Activated B cell treated with CpG ODN at 0.5 μM for 24 hours (primary cell): ENCODE measurements around the gene ADPRHL1. TPM values are rescaled to one million over a fixed set of nuclear protein-coding genes. Genes with fewer than 3 reads are reported as not detected.

Experiments used
- ATAC-seq: fragments of 200-7000 bp; cut with Tn5 transposase; one replicate; pipeline ENCODE4 v1.10.0; 2021; ENCODE audit warnings: low read depth, mild to moderate bottlenecking, moderate library complexity
- CTCF ChIA-PET: fragments of 350-600 bp; sonication (Branson Sonifier 250); formaldehyde crosslinking; loops from one replicate; lab custom pipeline; 2021; ENCODE audit warnings: antibody characterized with exemption; lab: Charles Lee
- POLR2A ChIA-PET: fragments of 350-600 bp; sonication (Branson Sonifier 250); formaldehyde crosslinking; loops from one replicate; lab custom pipeline; 2021; ENCODE audit warnings: antibody characterized with exemption; lab: Charles Lee
- DNase-seq: peaks from one replicate; pipeline ENCODE4 v3.0.0; 2022
- H3K27ac Mint-ChIP-seq: one replicate; pipeline ENCODE4 v1.8.0; 2020; ENCODE audit warnings: mixed read lengths
- H3K27me3 Mint-ChIP-seq: one replicate; pipeline ENCODE4 v1.8.0; 2021; ENCODE audit warnings: mixed read lengths
- H3K36me3 Mint-ChIP-seq: one replicate; pipeline ENCODE4 v1.8.0; 2021; ENCODE audit warnings: low read depth, mixed read lengths
- H3K4me1 Mint-ChIP-seq: one replicate; pipeline ENCODE4 v1.8.0; 2021; ENCODE audit warnings: mixed read lengths
- H3K4me3 Mint-ChIP-seq: one replicate; pipeline ENCODE4 v1.8.0; 2020; ENCODE audit warnings: mild to moderate bottlenecking, mixed read lengths
- H3K9me3 Mint-ChIP-seq: one replicate; pipeline ENCODE4 v1.8.0; 2020; ENCODE audit warnings: mixed read lengths
- intact Hi-C: fragments of 100-400 bp; cut with micrococcal nuclease; formaldehyde crosslinking; loops from one replicate; pipeline ENCODE4 v1.15.1; 2024
- total RNA-seq: library from RNA; stranded (reverse); gene quantifications from 2 replicates; pipeline ENCODE4 v1.2.3, GENCODE V29; 2022
- TF ChIP-seq, protein P1 (sequence below): fragments of 200-600 bp; IDR thresholded peaks from one replicate; pipeline ENCODE4 v1.8.0; 2022; ENCODE audit warnings: antibody characterized with exemption, mild to moderate bottlenecking

ADPRHL1 gene
- total RNA-seq, 1 donor from 2014 or later: 0.84 TPM

- peaks cover 19% of the 10 kb centered on the region for H3K4me1 Mint-ChIP-seq
- ATAC-seq: no peak
- intact Hi-C loops: no loop called here
- CTCF ChIA-PET: no interaction called here
- H3K36me3 Mint-ChIP-seq: peaks cover 69% of the 10 kb centered on the region
- TF ChIP-seq, protein P1, sequence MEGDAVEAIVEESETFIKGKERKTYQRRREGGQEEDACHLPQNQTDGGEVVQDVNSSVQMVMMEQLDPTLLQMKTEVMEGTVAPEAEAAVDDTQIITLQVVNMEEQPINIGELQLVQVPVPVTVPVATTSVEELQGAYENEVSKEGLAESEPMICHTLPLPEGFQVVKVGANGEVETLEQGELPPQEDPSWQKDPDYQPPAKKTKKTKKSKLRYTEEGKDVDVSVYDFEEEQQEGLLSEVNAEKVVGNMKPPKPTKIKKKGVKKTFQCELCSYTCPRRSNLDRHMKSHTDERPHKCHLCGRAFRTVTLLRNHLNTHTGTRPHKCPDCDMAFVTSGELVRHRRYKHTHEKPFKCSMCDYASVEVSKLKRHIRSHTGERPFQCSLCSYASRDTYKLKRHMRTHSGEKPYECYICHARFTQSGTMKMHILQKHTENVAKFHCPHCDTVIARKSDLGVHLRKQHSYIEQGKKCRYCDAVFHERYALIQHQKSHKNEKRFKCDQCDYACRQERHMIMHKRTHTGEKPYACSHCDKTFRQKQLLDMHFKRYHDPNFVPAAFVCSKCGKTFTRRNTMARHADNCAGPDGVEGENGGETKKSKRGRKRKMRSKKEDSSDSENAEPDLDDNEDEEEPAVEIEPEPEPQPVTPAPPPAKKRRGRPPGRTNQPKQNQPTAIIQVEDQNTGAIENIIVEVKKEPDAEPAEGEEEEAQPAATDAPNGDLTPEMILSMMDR: no peak
- H3K9me3 Mint-ChIP-seq: no peaks in the 10 kb centered on the region
- no peak overlapping the region for H3K27ac Mint-ChIP-seq
- no peaks in the 10 kb centered on the region for H3K27me3 Mint-ChIP-seq
- no peak overlapping the region for H3K4me3 Mint-ChIP-seq
- POLR2A ChIA-PET: no interaction called here
- DNase-seq: no peak
Observed at GRCh38 chr13:113497217-113497616, 43.9 kb upstream of the ADPRHL1 start.

DNA sequence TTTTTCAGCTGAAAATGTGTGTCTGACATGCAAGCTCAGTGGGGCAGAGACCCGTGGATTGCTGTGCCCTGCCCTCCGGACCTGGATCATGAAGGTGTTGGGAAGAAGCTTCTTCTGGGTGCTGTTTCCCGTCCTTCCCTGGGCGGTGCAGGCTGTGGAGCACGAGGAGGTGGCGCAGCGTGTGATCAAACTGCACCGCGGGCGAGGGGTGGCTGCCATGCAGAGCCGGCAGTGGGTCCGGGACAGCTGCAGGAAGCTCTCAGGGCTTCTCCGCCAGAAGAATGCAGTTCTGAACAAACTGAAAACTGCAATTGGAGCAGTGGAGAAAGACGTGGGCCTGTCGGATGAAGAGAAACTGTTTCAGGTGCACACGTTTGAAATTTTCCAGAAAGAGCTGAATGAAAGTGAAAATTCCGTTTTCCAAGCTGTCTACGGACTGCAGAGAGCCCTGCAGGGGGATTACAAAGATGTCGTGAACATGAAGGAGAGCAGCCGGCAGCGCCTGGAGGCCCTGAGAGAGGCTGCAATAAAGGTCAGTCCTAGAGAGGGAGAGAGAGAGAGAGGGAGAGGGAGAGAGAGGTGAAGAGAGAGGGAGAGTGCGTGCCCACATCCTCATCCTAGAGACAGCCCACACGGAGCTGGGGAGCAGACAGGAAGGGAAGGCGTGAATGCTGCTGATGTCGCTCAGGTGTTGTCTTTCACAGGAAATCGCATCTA, 42.4 kb upstream of the ADPRHL1 start:
- ChIA-PET POLR2A (no interaction called here), CTCF (no interaction called here)
- no peaks in the 10 kb centered on the region for H3K27me3 Mint-ChIP-seq
- H3K27ac Mint-ChIP-seq: no peak overlapping the region
- intact Hi-C loops: no loop called here
- no peaks in the 10 kb centered on the region for H3K9me3 Mint-ChIP-seq
- peaks cover 25% of the 10 kb centered on the region for H3K4me1 Mint-ChIP-seq
- no peak for ATAC-seq
- no peak overlapping the region for H3K4me3 Mint-ChIP-seq
- TF ChIP-seq, protein P1: no peak
- peaks cover 57% of the 10 kb centered on the region for H3K36me3 Mint-ChIP-seq
- DNase-seq: no peak

GRCh38 chr13:113493315-113493951, 40.1 kb upstream of the ADPRHL1 start:
- peak overlapping the region; percentile 75 for H3K27ac Mint-ChIP-seq
- intact Hi-C loops: loop anchor here (5.0 kb wide), 2 partner anchors 101 to 619 kb away; no protein-coding TSS in a partner anchor
- DNase-seq: no peak
- ATAC-seq: no peak
- H3K9me3 Mint-ChIP-seq: no peaks in the 10 kb centered on the region
- ChIA-PET POLR2A (interaction anchor here (0.6 kb wide), 1 partner anchor 195 kb away, joined by 4 read pairs; no protein-coding TSS in a partner anchor), CTCF (no interaction called here)
- no peaks in the 10 kb centered on the region for H3K27me3 Mint-ChIP-seq
- peak overlapping the region; percentile 56 for H3K4me3 Mint-ChIP-seq
- TF ChIP-seq, protein P1: no peak
- peaks cover 42% of the 10 kb centered on the region for H3K4me1 Mint-ChIP-seq
- peaks cover 37% of the 10 kb centered on the region for H3K36me3 Mint-ChIP-seq

- Mint-ChIP-seq H3K9me3 (no peaks in the 10 kb centered on the region), H3K27me3 (no peaks in the 10 kb centered on the region), H3K27ac (peak overlapping the region; percentile 56), H3K4me3 (peak overlapping the region; percentile 76), H3K36me3 (peaks cover 27% of the 10 kb centered on the region), H3K4me1 (peaks cover 49% of the 10 kb centered on the region)
- ChIA-PET CTCF (no interaction called here), POLR2A (no interaction called here)
- TF ChIP-seq, protein P1: no peak
- intact Hi-C loops: loop anchor here (2.0 to 5.0 kb wide), 4 partner anchors 45 to 620 kb away; partner anchors contain the start of genes CUL4A and PCID2
- no peak for ATAC-seq
- DNase-seq: no peak
Observed at GRCh38 chr13:113491982-113492381, 38.7 kb upstream of the ADPRHL1 start.

GRCh38 chr13:113491418-113491883, 38.2 kb upstream of the ADPRHL1 start:
- Mint-ChIP-seq H3K9me3 (no peaks in the 10 kb centered on the region), H3K4me3 (peak overlapping the region; percentile 76), H3K27me3 (no peaks in the 10 kb centered on the region), H3K4me1 (peaks cover 50% of the 10 kb centered on the region), H3K27ac (peak overlapping the region; percentile 56), H3K36me3 (peaks cover 21% of the 10 kb centered on the region)
- ChIA-PET POLR2A (no interaction called here), CTCF (no interaction called here)
- intact Hi-C loops: loop anchor here (2.0 to 5.0 kb wide), 4 partner anchors 45 to 621 kb away; partner anchors contain the start of genes CUL4A and PCID2
- ATAC-seq (no peak), DNase-seq (no peak)
- TF ChIP-seq, protein P1: no peak
